Measurements from ENCODE around the gene LAMB4. TPM values are rescaled to one million over a fixed set of nuclear protein-coding genes. Genes with fewer than 3 reads are reported as not detected.

LAMB4 gene
- total and polyA plus RNA-seq, 2 of the 8 experiments (the other 6 are each of a cell fraction or from before 2014, with no cell fraction given) = not detected

DNA sequence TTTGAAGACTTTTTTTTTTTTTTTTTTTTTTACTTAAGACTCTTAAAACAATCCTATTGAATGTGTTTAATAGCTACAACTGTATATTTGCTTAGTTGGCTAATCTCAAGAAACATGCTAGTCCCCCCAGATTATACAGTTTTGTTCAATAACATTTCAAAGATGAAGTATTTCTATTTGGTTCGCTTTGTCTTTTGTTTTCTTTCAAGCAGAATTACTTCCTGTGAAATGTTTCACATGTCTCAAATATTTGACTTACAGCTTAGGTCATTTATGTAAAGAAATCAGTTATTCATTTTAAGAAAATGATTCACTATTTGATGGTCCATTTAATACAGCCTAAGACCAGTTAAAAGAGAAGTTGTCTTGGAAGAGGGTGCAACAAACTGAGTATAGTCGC, 114.4 kb downstream of the LAMB4 start (continued):
- TF ChIP-seq RNF2 (IDR thresholded peaks at IDR 0.05; ENCODE audit: borderline replicate concordance, low read depth, low read length, missing control alignments, poor library complexity, severe bottlenecking) = no peak
- TF ChIP-seq CBX5 (IDR thresholded peaks at IDR 0.05; ENCODE audit: low read depth, low read length) = no peak
- TF ChIP-seq HDAC6 (IDR thresholded peaks at IDR 0.05; ENCODE audit: low read depth, low read length) = no peak
- TF ChIP-seq MAFK (IDR thresholded peaks at IDR 0.05; ENCODE audit: low read depth, low read length) = no peak
- no peak for TF ChIP-seq TAF1 (IDR thresholded peaks at IDR 0.05; ENCODE audit: low read depth, low read length)
- no peak for TF ChIP-seq HDAC2 (IDR thresholded peaks at IDR 0.05; ENCODE audit: borderline replicate concordance in 1 of 2, low read depth in 2 of 2, low read length in 2 of 2)

All from H1 (cell line).